ENCODE data around the gene CRTC1.
"Not testable (repeated sequence)": the region's sequence is repeated elsewhere in the genome, so short reads cannot be mapped to it uniquely, and the experiment has no call there.

CRTC1 gene

DNA sequence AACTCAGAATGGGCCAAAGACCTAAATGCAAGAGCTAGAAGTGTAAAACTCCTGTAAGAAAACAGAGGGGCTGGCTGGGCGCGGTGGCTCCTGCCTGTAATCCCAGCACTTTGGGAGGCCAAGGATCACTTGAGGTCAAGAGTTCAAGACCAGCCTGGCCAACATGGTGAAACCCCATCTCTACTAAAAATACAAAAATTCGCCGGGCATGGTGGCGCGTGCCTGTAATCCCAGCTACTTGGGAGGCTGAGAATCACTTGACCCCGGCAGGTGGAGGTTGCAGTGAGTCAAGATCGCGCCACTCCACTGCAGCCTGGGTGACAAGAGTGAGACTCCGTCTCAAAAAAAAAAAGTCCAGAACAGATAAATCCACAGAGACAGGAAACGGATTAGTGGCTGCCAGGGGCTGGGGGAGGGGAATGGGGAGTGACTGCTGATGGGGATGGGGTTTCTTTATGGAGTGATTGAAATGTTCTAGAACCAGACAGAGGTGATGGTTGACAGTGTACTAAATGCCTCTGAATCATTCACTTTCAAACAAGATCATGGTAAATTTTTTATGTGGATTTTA is 50.4 kb downstream of the CRTC1 start:
- DNase-seq, result not testable (repeated sequence)

DNA sequence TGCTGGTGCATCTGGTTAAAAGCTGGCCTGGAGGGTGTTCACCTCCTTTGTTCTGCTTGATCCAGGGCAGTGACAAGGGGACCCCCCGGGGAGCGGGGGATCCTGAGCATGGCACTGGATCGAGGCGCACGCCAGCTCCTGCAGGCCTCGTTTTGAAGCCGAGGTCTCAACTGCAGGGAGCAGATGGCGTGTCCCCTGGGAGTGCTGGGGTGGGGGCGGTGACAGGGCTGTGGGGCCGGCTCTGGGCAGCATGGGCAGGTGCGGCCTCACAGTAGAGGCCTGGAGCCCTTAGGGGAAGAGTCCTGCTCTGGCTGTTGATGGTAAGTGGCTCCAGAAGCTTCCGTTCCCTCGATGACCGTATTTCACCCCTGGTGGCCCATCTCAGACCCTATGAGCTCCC is 51.8 kb downstream of the CRTC1 start:
- no peak for DNase-seq

DNA sequence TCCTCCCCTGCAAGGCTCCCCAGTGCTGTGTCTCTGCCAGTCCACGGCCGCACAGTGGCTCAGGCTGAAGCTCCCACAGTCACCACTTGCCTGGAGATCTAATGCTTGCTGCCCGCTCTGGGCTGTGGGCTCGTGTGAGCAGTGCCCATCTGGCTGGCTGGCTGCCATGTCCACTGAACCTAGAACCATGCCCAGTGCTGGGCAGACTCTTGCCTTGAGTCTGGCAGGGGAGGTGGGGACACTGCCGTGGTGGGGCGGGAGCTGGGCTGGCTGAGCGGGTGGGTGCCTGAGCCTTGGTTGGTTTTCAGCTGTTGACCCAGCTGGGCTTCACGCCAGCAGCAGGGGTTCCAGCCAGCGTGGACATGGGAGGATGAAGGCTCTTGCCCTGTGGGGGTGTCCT is 52.3 kb downstream of the CRTC1 start:
- no peak for DNase-seq

DNA sequence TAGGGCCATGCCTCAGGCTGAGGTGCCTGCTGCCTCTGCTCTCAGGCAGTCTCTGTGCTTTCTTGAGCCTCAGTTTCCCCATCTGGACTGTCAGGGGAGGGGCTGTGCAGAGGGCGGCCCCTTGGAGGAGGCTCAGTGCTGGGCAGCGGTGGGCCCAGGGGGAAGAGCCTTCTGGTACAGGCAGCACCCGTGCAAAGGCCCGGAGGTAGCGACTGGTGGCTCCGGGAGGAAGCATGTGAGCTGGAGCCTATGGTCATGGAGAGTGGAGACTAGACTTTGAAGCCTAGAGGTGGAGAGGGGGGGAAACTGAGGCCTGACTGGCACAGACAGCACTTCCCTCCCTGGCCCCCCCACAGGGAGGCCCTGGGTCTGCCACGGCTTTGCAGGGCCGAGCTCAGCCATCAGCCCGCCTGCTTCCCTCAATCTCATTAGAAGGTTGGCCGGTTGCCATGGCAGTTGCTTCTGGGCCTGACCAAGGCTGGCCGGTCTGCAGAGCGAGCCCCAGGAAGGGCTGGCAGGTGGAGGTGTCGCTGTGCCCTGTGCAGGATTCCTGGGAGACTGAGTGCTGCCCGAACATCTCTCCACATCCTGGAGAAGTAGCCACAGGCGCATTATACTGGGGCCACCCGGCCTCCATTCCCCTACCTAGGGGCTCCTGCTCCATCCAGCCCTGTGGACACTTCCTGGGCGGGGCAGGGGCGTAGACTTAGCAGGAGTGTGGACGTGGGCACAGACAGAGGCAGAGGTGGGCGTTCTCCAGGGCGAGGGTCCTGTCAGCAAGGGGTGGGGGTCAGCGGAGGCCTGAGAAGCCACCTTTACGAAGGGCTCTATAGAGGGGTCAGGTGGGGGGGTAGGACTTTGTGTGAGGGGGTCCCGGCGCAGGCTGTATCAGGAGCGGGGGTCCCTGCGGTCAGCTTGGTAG is 53.2 kb downstream of the CRTC1 start:
- DNase-seq, result no peak

DNA sequence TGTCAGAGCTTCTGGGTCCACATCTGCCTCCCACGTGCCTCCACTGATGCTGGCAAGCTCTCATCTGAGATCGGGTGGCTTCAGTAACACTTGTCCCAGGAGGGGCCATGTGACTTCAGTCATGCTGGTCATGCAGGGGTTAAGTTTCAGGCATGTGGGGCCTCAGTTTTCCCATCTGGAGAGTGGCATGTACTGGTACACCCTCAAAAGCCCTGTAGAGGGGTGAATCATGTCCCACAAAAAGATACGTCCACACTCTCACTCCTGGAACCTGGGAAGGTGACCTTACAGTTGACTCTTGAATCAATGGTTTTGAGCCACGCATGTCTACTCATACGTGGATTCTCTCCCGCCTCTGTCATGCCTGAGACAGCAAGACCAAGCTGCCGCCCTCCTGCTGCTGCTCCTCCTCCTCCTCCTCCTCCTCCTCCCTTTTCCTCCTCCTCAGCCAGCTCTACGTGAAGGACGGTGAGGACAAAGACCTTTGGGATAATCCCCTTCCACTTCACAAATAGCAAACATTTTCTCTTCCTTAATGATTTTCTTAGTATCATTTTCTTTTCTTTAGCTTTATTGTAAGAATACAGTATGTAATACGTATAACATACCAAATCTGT is 54.0 kb downstream of the CRTC1 start:
- DNase-seq, result no peak

DNA sequence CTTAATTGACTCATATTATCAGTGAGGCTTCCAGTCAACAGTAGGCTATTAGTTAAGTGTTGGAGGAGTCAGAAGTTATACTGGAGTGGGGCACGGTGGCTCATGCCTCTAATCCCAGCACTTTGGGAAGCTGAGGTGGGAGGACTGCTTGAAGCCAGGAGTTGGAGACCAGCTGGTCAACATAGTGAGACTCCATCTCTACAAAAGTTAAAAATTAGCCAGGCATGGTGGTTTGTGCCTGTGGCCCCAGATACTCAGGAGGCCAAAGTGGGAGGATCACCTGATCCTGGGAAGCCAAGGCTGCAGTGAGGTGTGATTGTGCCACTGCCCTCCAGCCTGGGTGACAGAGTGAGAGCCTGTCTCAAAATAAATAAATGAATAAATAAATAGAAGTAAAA is 54.5 kb downstream of the CRTC1 start:
- no peak for DNase-seq

DNA sequence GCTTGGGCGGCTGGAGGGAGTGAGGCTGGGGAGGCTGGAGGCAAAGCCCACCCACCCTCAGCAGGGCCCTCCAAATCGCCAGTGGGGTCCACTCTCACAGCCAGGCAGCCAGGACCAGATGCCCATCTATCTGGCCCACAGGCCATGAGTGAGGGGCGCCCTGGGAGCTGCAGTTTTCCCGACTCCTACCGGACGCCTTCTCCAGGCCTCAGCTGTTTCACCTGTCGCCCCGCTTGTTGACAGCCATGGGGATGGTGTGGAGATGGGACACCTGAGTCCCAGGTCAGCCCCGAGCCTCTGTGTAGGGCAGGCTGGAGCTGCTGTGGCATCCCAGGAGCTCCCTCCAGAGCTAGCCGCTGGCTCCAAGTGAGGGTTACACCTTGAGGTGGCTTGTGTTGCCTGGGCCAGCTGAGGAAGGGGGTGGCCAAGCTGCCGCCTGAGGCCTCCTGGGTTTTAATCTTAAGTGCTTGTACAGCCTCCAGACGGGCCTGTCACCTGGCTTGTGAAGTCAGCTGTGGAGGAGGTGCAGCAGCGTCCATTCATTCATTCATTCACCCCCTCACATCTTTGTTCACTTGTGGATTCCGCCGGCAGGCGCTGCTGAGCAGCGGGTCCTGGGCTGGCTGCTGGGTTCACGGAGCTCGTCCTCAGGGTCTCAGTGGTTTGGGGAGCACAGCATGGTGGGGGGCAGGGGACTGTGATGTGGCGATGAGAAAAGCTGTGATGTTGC is 55.6 kb downstream of the CRTC1 start:
- DNase-seq, result no peak

DNA sequence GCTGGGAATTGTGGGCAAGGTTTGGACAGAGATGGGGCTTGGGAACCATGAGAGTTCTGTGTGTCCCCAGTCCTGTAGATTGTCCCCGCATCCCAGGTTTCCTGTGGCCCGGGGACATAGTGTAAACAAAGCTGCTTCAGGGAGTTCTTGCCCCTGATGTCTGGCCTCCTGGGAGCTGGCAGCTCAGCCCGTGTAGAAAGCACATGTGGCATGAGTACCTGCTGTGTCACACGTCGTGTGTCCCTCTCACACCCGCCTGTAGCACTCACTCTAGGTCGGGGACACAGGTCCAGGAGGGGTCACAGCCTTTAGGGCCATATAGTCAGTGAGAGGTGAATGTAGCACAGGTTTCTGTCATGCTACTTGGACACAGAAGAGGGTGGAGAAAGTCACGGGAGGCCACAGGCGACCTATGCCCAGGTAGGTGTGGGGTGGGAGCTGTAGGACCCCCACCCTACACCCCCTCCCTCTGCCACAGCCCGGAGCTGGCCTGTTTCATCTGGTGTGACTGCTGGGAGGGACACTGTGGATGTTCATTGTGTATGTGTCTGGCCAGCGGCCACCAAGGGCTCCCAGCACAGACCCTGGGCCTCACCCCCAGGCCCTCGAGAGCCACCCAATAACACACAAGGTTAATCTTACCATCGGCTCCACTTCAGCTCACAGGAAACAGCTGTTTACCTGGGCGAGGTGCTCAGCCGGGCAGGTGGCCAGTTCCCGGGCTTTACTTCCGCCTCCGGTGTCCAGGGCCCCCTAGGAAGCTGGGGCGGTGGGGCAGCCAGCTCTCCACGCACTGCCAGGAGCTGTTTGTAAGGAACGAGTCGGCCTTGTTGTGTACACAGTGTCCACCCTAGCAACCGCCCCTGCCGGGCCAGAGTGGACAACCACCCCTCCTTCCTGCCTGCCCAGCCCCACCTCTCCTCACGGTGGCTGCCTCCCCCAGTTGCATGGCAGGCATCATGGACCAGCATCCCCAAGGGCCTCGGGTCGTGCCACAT is 57.9 kb downstream of the CRTC1 start:
- no peak for DNase-seq

DNA sequence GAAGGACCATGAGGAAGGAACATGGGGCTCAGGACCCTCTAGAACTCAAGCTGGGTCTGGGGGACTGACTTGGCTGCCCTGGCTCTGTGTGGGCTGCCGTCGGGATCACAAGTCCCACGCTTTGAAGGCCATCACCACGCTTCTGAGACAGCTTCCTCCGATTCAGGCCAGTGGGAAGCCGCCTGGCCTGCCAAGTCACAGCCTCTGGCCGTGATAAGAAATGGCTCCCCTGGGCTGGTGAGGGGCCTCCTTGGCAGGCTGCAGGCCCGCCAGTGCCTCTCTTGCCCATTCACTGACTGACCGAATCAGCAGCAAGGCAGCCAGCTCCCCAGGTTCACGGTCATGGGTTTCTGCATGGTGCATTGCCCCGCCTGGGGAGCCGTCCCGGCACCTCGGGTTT is 58.8 kb downstream of the CRTC1 start:
- no peak for DNase-seq

DNA sequence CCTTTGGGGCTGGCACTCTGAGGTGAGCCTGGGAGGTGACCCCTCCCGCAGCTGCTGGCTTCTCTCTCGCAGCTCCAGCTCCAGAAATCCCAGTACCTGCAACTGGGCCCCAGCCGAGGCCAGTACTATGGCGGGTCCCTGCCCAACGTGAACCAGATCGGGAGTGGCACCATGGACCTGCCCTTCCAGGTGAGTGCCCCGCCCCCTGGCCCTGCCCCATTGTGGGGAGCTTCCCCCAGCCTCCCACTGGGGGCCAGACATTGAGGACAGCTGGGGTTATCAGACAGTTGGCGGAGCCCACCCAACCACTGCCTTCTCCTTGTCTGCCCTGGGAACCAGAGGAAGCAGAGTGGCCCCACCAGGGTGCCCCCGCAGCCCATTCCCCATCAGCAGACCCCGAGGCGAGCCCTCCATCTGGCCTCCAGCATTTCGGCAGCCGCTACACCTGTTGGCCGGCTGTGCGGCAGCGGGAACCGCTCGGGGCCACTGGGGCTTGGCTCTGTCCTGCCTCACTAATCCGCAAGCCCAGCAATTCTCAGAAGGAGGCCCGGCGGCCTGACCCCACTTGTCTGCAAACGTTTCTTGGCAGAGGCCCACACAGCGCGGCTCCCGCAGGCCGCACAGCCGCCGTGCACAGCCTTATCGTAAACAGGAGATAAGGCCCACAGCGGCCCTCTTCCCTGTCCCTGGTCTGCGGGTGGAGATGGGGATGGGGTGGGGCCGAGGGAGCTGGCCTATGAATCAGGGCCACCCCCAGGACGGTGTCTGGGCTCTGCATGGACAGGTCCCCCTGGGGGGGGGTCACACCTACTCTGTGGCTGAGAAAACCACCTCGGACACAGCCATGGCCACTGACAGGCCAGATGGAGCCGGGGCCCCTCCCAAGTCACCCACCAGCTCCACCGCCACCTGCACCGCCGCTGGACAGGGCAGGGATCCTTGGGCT is 59.6 kb downstream of the CRTC1 start:
- DNase-seq, result no peak

DNA sequence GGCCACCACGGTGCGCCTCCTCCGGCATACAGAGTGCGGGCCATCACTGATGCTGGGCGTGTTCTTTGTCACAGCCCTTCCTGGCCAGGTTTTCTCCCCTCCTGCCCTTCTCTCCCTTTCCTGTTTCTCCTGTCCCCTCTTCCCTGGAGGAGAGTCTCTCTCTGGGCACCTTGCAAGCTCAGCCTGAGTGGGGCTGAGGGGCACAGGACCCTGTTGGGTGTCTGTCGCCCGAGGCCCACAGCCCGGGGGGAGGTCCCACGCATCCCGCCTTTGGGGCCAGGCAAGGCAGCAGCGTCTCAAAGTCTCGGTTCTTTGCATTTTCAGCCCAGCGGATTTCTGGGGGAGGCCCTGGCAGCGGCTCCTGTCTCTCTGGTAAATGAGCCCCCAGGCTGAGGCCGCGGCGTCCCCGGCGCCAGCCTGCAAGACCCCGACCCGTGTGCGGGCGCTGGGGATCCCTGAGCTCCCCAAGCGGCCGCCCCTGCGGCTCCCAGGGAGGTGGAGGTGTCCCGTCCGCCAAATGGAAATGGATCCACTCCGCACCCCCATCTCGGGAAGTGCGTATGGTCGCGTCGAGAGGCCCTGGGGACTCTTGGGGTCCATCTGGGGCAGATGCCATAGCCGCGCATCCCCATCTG is 60.4 kb downstream of the CRTC1 start:
- DNase-seq, result no peak

DNA sequence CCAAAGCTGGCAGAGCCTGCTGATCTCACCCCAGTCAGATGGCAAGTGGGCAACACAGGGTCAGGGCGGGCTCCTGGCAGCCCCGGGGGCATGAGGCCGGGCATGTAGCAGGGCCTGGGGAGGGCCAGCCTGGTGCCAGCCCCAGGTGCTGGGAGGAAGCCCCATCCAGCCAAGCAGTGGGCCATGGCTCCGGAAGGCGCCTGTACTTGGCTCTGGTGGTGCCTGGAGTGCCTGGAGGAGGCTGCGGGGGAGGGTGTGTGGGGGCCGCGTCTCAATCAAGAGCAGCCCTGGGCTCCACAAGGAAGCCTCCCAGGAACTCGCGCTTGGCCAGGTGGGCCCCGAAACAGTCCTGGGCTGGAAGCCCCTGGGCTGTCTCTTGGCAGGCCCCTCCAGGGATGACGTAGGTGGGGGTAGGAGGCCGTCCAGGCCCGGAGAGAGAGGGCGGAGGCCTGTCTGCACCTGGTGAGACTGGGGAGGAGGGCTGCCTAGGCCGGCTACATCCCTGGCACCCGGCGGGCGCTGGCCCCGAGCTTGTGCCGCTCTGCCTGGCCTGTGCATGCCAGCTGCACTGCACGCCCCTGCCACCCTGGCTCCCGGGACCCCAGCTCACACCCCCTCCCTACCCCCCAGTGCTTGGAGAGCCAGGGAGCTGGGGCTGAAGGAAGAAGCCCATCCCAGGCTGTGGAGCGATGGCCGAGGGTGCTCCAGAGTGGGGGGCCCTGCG is 61.7 kb downstream of the CRTC1 start:
- DNase-seq, result no peak

DNA sequence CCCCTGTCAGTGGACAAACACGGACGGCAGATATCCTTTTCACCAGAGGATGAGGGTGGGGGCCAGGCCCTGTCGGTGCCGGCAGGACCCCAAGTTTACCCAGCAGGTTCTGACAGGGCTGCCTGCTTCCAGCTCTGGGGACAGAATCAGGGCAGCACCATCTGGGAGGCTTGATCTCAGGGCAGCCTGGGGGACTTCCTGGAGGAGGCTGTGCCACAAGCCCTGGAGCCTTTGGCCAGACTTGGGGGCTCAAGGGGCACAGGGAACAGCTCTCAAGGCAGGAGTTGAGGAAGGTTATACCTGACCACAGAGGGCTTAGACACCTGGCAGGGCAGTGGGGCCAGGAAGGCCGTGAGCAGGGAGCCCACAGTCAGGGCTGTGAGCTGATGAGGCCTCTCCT is 62.5 kb downstream of the CRTC1 start:
- no peak for DNase-seq

DNA sequence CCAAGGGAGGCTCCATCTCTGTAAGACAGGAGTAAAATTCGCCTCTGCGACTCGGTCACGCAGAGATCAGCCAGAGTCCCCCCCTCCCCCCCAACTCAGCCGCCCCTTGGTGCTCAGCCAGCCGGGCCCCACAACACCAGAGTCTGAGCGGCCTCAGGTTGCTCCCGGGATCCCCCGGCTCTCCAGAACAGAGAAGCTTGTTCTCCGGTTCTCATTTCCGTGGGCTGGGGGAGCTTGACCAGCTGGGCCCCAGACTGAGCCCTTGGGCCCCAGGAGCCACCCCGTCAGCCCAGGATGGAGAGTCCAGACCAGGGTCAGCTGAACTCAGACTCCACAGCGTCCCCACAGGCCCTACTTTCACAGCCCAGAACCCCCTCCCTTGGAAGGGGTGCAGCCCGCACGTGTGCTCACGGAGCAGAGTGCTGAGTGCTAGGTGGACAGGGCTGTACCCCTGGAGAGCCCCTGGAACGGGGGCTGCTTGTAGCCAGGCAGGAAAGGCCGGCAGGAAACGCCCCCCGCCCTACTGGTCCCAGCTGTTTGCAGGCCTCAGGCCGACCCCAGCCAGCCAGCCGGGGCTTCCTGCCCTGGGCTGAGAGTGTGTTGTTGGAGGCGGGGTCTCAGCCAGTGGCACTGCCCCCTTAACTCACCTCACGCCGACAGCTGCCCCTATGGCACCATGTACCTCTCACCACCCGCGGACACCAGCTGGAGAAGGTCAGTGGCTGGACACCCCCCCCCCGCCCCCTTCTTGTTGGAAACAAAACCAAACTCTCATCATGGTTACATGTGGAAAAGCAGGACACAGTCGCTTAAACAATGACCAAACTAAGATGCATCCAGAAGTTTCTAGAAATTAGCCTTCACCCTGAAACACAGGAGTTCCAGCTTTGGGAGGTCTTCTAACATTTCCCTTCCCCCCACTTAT is 63.2 kb downstream of the CRTC1 start:
- DNase-seq, result no peak

DNA sequence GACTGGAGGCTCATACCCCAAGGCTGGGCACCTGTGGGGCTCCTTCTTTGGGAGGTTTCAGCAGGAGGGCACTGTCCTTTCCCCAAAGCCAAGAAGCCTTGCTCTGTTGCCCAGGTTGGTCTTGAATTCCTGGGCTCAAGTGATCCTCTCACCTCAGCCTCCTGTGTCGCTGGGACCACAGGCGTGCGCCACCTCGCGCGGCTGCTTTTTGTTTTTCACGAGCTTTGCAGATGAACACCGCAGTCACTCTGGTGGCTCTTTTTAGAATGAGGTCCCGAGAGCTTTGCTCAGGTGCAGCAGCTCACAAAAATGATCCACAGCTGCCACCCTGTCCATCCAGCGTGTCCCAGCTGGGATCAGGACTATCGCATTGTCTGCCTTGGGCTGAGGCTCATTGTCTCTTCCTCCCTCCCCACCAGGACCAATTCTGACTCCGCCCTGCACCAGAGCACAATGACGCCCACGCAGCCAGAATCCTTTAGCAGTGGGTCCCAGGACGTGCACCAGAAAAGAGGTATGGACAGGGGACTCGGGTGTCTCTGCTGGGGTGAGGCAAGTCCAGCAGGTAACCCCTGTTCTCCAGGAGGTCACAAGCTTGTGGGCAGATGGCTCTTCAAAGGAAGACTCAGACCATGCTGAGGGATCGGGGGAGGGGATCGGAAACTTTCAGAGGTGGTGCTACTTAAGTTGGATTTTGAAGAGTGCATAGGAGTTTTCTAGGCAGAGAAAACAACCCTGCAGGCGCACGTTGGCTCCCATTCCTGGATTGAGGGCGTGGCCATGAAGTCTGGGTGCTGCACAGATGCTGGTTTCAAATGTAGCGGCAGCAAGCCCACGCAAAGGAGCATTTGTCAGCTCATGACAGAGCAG is 66.1 kb downstream of the CRTC1 start:
- DNase-seq, result no peak

DNA sequence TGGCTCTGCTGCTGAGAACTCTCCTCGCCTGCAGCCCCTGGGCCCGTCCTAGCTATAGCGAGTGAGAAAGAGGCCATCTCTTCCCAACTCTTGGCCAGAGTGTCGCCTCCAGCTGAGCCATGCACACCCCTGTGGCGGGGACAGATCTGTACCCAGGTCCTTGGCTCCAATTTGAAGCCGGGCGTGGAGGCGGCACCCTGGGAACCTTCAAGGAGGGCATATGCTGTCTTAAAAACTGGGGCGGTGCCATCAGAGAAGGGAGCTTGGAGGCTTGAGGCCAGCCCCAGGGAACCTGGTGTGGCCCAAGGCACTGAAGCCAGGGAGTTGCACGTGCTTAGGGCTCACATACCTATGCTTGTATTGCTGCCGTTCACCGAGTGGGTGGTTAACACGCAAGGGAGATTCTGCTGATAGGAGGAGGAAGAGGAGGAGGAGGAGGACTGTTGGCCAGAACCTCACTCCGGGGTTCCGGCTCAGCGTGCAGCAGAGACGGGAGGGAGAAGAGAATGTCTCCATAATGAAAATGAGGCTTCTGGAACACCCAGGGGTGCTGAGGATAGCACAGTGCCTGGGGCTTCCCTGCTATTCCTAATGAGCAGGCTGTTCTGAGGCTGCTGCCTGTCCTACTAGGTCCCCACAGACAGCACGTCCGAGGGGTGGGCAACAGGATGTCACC is 67.0 kb downstream of the CRTC1 start:
- DNase-seq, result no peak

DNA sequence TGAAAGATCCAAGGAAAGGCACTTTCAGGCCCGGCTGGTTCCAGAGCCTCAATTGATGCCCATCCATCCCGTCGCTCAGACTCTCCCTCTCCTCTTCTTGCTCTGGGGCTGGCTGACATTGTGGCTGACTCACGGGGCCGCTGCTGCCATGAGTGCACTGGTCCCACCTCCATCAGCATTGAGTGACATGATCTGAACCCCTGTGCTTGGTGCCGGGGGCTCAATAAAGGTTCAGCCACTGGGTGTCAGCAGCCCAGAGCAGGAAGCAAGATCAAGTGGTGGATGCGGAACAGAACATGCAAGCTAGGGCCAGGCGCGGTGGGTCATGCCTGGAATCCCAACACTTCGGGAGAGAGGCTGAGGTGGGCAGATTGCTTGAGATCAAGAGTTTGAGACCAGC is 68.1 kb downstream of the CRTC1 start:
- no peak for DNase-seq
